ENCODE data around the gene DUSP22.

DUSP22 gene

DNA sequence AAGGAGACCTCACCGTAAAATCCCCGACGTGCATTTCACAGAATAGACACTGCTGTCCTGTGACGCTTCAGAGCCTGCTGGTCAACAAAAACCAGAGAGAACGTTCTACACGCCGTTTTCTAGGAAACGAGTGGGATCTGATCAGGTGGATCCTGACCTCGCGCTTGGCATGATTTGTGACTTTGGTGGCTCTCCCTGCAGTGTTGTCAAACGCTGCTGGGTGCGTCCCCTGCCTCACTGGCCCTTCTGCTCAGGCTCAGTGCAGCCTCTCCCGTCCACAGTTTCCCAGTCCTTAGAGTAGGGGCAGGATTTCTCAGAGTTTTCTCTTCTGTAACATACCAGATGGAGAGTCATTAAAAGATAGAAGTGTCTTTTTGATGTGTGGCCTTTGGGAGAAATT, 71.6 kb downstream of the DUSP22 start:
- no peak overlapping the region for H3K27ac ChIP-seq
- TF ChIP-seq, protein P1, sequence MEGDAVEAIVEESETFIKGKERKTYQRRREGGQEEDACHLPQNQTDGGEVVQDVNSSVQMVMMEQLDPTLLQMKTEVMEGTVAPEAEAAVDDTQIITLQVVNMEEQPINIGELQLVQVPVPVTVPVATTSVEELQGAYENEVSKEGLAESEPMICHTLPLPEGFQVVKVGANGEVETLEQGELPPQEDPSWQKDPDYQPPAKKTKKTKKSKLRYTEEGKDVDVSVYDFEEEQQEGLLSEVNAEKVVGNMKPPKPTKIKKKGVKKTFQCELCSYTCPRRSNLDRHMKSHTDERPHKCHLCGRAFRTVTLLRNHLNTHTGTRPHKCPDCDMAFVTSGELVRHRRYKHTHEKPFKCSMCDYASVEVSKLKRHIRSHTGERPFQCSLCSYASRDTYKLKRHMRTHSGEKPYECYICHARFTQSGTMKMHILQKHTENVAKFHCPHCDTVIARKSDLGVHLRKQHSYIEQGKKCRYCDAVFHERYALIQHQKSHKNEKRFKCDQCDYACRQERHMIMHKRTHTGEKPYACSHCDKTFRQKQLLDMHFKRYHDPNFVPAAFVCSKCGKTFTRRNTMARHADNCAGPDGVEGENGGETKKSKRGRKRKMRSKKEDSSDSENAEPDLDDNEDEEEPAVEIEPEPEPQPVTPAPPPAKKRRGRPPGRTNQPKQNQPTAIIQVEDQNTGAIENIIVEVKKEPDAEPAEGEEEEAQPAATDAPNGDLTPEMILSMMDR (conservative IDR thresholded peaks at IDR 0.05) = no peak

DNA sequence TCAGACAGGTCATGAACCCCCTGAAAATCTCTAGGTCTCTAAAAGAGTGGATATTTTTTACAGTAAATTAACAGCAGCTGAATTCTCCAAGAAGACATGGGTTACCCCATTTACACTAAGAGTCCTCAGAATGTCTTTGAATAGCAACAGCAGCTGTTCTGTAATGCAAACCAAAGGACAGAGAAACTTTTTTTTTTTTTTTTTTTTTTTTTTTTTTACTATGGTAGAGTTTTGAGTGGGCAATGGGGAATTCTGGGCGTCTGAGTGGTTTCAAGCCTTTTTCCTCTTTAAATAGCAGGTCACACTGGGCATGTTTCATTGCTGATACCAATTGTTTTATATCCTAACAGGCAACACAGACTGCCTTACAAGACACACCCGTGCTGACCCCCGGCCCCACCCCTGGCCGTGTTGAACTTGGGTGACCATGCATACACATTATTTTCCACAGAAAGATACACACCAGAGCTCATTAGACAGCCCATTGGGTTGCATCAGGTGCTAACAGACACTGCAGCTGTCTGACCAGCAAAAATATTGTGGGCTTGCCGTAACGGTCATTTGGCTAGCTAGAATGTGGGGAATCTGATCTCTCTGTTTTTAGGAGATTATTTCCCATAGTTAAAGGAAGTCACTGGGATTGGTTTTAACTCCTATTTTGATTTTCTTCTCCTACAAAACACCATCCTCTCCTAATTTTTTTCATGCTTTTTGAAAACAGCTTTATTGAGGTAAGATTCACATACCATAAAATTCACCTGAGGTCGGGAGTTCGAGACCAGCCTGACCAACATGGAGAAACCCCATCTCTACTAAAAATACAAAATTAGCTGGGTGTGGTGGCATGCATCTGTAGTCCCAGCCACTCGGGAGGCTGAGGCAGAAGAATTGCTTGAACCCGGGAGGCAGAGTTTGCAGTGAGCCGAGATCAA, 72.6 kb downstream of the DUSP22 start:
- H3K27ac ChIP-seq = no peak overlapping the region
- TF ChIP-seq, protein P1 (conservative IDR thresholded peaks at IDR 0.05) = no peak

DNA sequence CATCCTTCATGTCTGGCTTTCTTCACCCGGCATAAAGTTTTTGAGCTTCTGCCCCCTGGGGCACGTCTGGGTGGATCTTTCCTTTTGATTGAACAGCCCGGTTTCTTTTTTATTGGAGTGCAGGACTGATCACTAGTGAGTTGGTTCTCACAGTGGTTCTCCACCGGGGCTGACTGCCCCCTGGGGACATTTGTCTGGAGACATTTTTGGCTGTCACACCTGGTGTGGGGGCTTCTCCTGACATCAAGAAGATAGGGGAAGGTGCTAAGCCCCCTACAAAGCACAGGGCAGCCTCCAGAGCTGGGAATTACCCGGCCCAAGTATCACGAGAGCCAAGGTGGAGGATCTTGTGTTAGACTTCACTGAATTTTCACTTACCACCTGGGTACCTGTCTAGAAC, 73.5 kb downstream of the DUSP22 start:
- TF ChIP-seq, protein P1 (conservative IDR thresholded peaks at IDR 0.05) = no peak
- no peak overlapping the region for H3K27ac ChIP-seq

DNA sequence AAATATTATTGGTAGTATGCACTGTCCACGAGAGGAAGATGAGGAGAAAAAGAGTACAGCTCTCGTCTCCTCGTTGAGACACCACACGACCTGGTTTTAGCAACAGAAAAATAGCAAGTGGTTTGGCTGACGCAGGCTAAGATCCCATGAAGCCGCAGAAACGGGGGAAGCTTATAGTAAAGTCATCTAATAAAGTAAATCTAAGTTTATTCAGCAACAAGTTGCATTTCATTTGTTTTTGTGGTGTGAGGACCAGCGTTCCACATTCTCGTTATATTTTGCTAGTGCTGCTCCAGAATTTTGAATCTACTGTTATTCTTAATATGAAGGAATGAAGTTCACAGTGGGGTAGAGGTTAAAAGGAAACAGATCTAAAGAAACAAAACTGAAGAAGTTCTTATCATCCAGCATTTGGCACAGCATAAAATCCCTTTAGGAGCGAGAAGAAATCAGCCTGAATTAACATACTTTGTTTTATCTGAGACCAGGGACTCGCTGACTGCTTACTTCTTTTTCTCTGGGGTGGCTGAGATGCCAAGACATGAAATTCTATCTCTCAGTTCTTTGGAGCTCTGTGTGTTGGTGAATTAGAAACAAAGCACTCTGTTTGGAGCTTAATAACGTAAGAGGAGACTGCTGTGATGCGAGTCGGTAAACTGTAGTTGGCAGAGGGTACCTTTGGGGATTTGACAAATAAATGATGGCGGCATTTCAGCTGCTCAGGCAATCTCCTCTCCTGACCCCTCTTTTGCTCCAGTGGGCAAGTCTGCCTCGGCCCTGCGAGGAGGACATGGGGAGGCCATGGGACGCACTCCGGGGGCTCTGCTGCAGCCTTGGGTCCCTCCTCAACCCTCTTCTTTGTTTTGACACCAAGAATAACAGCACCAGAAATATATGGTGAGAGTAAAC, 74.4 kb downstream of the DUSP22 start:
- TF ChIP-seq, protein P1 (conservative IDR thresholded peaks at IDR 0.05) = no peak
- H3K27ac ChIP-seq = no peak overlapping the region

DNA sequence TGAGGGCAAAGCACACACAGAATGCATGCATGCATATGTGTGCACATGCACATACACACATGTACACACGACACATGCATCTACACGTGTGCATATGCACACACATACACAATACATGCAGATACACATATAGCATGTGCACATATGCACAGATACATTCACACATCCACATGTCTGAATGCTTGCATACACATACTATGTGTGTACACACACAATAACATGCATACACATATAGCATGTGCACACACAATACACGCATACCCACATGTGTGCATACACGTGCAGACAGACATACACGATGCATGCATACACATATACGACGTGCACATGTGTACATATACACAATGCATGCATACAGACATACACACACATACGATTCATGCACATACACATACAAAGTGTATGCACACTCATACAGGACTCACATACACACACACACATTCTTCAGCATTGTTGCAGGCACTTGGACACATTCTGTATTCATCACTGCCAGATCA, 75.1 kb downstream of the DUSP22 start:
- no peak overlapping the region for H3K27ac ChIP-seq

DNA sequence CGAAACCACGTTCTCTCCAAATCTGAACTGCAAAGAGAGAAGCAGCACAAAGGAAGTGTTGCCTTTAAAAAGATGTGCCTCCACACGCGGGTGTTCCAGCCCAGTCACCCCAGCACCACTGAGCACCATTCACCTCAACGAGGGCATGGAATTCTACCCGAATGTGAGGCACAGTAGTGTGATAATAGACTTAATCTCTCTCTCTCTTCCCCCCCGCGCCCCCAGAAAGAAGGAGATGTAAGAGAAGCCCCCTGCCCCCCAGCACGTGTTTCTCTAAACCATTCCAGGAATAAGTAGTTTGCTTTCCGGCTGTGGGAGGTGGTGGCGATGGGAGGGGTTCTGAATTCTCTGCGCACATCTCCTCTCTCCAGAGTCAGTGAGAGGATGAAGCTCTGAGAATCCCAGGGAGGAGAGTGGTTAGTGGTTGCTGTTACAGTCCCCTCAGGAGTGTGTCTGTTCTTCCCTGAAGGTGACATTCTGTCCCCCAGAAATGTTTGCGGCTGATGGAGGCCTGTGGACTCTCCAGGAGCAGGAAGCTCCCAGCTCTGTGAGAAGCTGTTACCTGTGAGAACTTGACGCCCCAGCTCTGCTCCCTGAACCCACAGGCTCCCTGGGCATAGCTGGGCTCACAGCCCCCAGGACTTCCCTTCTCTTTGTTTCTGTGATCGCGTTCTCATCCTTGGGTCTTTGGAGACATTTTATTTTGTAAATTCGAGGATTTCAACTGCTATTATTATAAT, 75.8 kb downstream of the DUSP22 start:
- TF ChIP-seq, protein P1 (conservative IDR thresholded peaks at IDR 0.05) = no peak
- H3K27ac ChIP-seq = no peak overlapping the region

More for the DNA sequence above, 75.1 kb downstream of the DUSP22 start:
- TF ChIP-seq, protein P1 (conservative IDR thresholded peaks at IDR 0.05) = no peak
